DND-41 (cell line): ENCODE data around the gene TMEM19.

Source experiments
- ATAC-seq: fragments of 200-7000 bp; cut with Tn5 transposase; 3 replicates; pipeline ENCODE4 v1.9.1; 2021; ENCODE audit warnings: low read depth; ENCODE audit not compliant: insufficient read depth
- DNase-seq: peaks from one replicate; pipeline ENCODE4 v3.0.0-alpha.2; 2020
- H2AFZ ChIP-seq: 2 replicates; pipeline ENCODE4 v1.6.0; 2012; ENCODE audit warnings: low read depth, low read length
- H3K27ac ChIP-seq: 2 replicates; pipeline ENCODE4 v1.5.1; 2012; ENCODE audit warnings: low read length, inconsistent platforms
- H3K27me3 ChIP-seq: fragments of 200-600 bp; sonication (generic); 2 replicates; pipeline ENCODE4 v1.6.0; 2012; ENCODE audit warnings: low read length, mild to moderate bottlenecking, inconsistent platforms; ENCODE audit not compliant: insufficient read depth, poor library complexity
- H3K36me3 ChIP-seq: 2 replicates; pipeline ENCODE4 v1.5.1; 2012; ENCODE audit warnings: low read length, inconsistent platforms; ENCODE audit not compliant: insufficient read depth
- H3K4me1 ChIP-seq: 2 replicates; pipeline ENCODE4 v1.5.1; 2012; ENCODE audit warnings: mild to moderate bottlenecking, low read length; ENCODE audit not compliant: insufficient read depth
- H3K4me2 ChIP-seq: 2 replicates; pipeline ENCODE4 v1.6.0; 2012; ENCODE audit warnings: mild to moderate bottlenecking, moderate library complexity, low read length, inconsistent platforms; ENCODE audit not compliant: insufficient read depth
- H3K4me3 ChIP-seq, 2 experiments: fragments of 200-600 bp in 1 of 2; shearing (Covaris generic) in 1 of 2; 2 replicates each; pipeline ENCODE4 v1.5.1; 2012 to 2016; ENCODE audit warnings: inconsistent platforms in 2 of 2, low read length in 2 of 2, mild to moderate bottlenecking in 2 of 2, low read depth in 1 of 2, moderate library complexity in 1 of 2
- H3K79me2 ChIP-seq: 2 replicates; pipeline ENCODE4 v1.6.0; 2012; ENCODE audit warnings: low read length, inconsistent platforms; ENCODE audit not compliant: insufficient read depth
- H3K9ac ChIP-seq: 2 replicates; pipeline ENCODE4 v1.6.0; 2012; ENCODE audit warnings: low read depth, mild to moderate bottlenecking, inconsistent platforms, low read length, moderate library complexity
- H3K9me3 ChIP-seq: 2 replicates; pipeline ENCODE4 v1.5.1; 2012; ENCODE audit warnings: low read length, moderate library complexity, mild to moderate bottlenecking, inconsistent platforms; ENCODE audit not compliant: insufficient read depth, severe bottlenecking
- H4K20me1 ChIP-seq: 2 replicates; pipeline ENCODE4 v1.6.0; 2012; ENCODE audit warnings: low read length; ENCODE audit not compliant: insufficient read depth
- EZH2 ChIP-seq: IDR thresholded peaks from 3 replicates; pipeline ENCODE4 v1.6.1; 2012; ENCODE audit warnings: borderline replicate concordance, low read depth, mild to moderate bottlenecking, moderate library complexity, low read length, inconsistent platforms; ENCODE audit not compliant: severe bottlenecking
- TF ChIP-seq, protein P1 (sequence below): IDR thresholded peaks from 2 replicates; pipeline ENCODE4 v1.5.1; 2012; ENCODE audit warnings: borderline replicate concordance, low read length, moderate library complexity, mild to moderate bottlenecking; ENCODE audit not compliant: poor library complexity, severe bottlenecking; ENCODE audit errors: extremely low read depth

Gene TMEM19

DNA sequence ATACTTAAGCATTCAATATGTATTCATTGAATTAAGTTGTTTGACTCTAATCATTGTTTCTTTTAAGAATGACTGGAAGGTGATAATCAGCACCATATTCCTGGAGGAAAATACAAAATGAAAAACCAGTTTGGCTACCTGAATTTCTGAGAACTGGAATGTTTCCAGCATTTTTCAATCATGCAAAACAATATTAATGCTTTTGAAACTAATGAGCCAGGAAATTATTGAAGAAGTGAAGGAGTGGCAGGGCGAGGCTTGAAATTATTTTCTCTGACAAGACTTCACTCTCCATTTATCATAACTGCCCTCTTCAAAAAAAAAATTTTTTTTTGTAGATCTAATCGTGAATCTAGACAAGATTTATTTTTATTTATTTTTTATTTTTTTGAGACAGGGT is 19.0 kb downstream of the TMEM19 start:
- H3K4me2 ChIP-seq = no peak overlapping the region
- H3K27ac ChIP-seq = no peak overlapping the region
- peaks cover 37% of the 10 kb centered on the region for H3K36me3 ChIP-seq
- no peak overlapping the region for H3K9ac ChIP-seq
- ATAC-seq (no peak), DNase-seq (no peak)
- H3K79me2 ChIP-seq = no peaks in the 10 kb centered on the region
- H2AFZ ChIP-seq = no peak overlapping the region
- H3K4me1 ChIP-seq = no peaks in the 10 kb centered on the region
- no peaks in the 10 kb centered on the region for H4K20me1 ChIP-seq
- H3K9me3 ChIP-seq = no peaks in the 10 kb centered on the region
- H3K4me3 ChIP-seq = no peak overlapping the region
- H3K27me3 ChIP-seq = no peaks in the 10 kb centered on the region
- TF ChIP-seq, protein P1, sequence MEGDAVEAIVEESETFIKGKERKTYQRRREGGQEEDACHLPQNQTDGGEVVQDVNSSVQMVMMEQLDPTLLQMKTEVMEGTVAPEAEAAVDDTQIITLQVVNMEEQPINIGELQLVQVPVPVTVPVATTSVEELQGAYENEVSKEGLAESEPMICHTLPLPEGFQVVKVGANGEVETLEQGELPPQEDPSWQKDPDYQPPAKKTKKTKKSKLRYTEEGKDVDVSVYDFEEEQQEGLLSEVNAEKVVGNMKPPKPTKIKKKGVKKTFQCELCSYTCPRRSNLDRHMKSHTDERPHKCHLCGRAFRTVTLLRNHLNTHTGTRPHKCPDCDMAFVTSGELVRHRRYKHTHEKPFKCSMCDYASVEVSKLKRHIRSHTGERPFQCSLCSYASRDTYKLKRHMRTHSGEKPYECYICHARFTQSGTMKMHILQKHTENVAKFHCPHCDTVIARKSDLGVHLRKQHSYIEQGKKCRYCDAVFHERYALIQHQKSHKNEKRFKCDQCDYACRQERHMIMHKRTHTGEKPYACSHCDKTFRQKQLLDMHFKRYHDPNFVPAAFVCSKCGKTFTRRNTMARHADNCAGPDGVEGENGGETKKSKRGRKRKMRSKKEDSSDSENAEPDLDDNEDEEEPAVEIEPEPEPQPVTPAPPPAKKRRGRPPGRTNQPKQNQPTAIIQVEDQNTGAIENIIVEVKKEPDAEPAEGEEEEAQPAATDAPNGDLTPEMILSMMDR = no peak
- TF ChIP-seq EZH2 = no peak

DNA sequence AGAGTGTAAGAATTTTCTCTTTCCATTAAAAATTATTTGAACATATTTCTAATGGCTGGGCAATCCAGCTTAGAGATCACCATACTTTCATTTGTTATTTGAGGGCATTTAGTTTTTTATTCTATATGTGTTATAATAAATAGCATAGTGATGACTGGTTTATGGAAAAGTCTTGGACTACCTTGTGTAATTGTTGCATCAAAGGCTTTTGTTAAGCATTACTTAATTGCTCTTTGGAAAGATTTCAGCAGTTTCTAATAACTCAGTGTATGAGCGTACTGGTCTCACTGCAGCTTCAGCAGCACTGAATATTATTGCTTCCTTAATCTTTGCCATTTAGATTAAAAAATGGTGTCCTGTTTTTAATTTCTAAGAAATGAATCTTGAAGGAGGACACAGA is 22.8 kb downstream of the TMEM19 start:
- TF ChIP-seq, protein P1 = no peak
- no peak for TF ChIP-seq EZH2

DNA sequence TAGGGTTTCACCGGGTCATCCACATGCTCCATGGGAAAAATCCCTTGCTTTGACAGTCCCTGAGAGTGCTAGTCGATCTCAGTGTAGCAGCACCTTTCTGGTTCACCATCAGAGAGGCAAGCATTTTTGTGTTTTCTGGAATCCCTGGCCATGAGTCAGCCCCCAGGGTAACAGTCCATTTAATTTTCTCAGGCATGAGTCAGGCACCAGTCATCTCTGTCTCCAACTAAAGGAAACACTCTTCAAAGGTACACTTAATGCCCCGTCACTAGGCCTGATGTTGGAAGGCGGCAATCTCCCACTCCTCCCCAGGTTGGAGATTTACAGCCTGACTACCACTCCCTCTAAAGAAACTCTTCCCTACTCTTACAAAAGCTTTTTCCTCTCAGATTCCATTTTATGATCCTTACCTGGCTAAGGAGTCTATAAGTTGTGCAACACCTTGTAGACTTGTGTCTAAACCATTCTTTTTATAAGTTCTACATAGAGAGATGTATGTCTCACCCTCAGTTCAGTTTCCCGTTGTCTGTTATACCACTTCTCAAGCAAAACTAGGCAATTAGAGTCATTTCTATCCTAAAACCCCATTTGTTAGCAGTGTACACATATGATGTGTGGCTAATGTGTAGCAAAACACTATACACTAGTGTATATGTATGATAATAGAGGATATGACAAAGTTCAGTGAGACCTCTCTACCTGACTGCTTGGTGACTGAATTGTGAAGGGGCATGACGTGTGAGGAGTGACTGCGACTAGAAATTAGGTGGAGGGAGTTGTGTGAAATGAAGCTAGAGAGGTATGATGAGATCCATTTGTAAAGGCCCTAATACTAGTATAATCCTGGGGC is 24.6 kb downstream of the TMEM19 start:
- H3K27ac ChIP-seq = no peak overlapping the region
- H4K20me1 ChIP-seq = no peaks in the 10 kb centered on the region
- DNase-seq (no peak), ATAC-seq (no peak)
- no peak for TF ChIP-seq EZH2
- TF ChIP-seq, protein P1 = no peak
- H3K27me3 ChIP-seq = no peaks in the 10 kb centered on the region
- H3K9ac ChIP-seq = no peak overlapping the region
- H3K4me2 ChIP-seq = no peak overlapping the region
- 0 out of 2 replicates have a peak, but pooled peaks cover 3% of the 10 kb centered on the region for H3K36me3 ChIP-seq
- H3K79me2 ChIP-seq = no peaks in the 10 kb centered on the region
- H3K4me3 ChIP-seq = no peak overlapping the region
- H3K9me3 ChIP-seq = no peaks in the 10 kb centered on the region
- H3K4me1 ChIP-seq = no peaks in the 10 kb centered on the region
- H2AFZ ChIP-seq = no peak overlapping the region

More for the DNA sequence above, 22.8 kb downstream of the TMEM19 start:
- no peak overlapping the region for H3K4me3 ChIP-seq
- H3K27me3 ChIP-seq = no peaks in the 10 kb centered on the region
- H3K9me3 ChIP-seq = no peaks in the 10 kb centered on the region
- no peak overlapping the region for H3K4me2 ChIP-seq
- no peaks in the 10 kb centered on the region for H3K4me1 ChIP-seq
- no peaks in the 10 kb centered on the region for H4K20me1 ChIP-seq
- no peak for ATAC-seq
- no peak overlapping the region for H3K9ac ChIP-seq
- no peak for DNase-seq
- H3K27ac ChIP-seq = no peak overlapping the region
- 0 out of 2 replicates have a peak, but pooled peaks cover 11% of the 10 kb centered on the region for H3K36me3 ChIP-seq
- H2AFZ ChIP-seq = no peak overlapping the region
- no peaks in the 10 kb centered on the region for H3K79me2 ChIP-seq
